GM12878 (cell line): ENCODE data around the gene BCAT1. TPM values are rescaled to one million over a fixed set of nuclear protein-coding genes. Genes with fewer than 3 reads are reported as not detected.
A peak's percentile ranks its signal among the peaks of the same experiment; 100 is the strongest.

Experiments used
- ASH2L ChIP-seq: fragments of 300-600, 200-600 bp; sonication (generic); IDR thresholded peaks from 2 replicates; pipeline ENCODE4 v1.6.1; 2017; ENCODE audit warnings: low read depth, mild to moderate bottlenecking, borderline replicate concordance
- ATF7 ChIP-seq: fragments of 450-650 bp; IDR thresholded peaks from 2 replicates; pipeline ENCODE4 v1.6.1; 2016; ENCODE audit warnings: low read depth, mild to moderate bottlenecking
- CBX3 ChIP-seq: fragments of 200-600 bp; sonication (generic); IDR thresholded peaks from 2 replicates; pipeline ENCODE4 v1.6.1; 2016; ENCODE audit warnings: low read depth, borderline replicate concordance
- CHD1 ChIP-seq: IDR thresholded peaks from 2 replicates; pipeline ENCODE4 v1.6.1; 2012; ENCODE audit warnings: low read depth, low read length, improper control_type of control experiment
- E4F1 ChIP-seq: fragments of 450-650 bp; IDR thresholded peaks from 2 replicates; pipeline ENCODE4 v1.6.1; 2018; ENCODE audit warnings: borderline replicate concordance, mild to moderate bottlenecking; ENCODE audit not compliant: partially characterized antibody
- EED ChIP-seq: sonication (generic); IDR thresholded peaks from 2 replicates; pipeline ENCODE4 v1.6.1; 2016; ENCODE audit warnings: antibody characterized with exemption, low read depth
- ELK1 ChIP-seq: IDR thresholded peaks from 2 replicates; pipeline ENCODE4 v1.6.1; 2012; ENCODE audit warnings: low read depth, low read length, improper control_type of control experiment
- KDM1A ChIP-seq: fragments of 200-600 bp; sonication (generic); IDR thresholded peaks from 2 replicates; pipeline ENCODE4 v1.6.1; 2016; ENCODE audit warnings: borderline replicate concordance
- LARP7 ChIP-seq: fragments of 450-650 bp; IDR thresholded peaks from 2 replicates; pipeline ENCODE4 v1.6.1; 2017; ENCODE audit warnings: mild to moderate bottlenecking
- PAX5 ChIP-seq: IDR thresholded peaks from 2 replicates; pipeline ENCODE4 v1.6.1; 2011; ENCODE audit warnings: low read depth, low read length, borderline replicate concordance
- PBX3 ChIP-seq: IDR thresholded peaks from 2 replicates; pipeline ENCODE4 v1.6.1; 2011; ENCODE audit warnings: mild to moderate bottlenecking, low read depth, low read length, moderate library complexity; ENCODE audit not compliant: insufficient replicate concordance
- RELA ChIP-seq: fragments of 450-650 bp; IDR thresholded peaks from 2 replicates; pipeline ENCODE4 v1.8.0; 2014; ENCODE audit warnings: borderline replicate concordance; ENCODE audit not compliant: partially characterized antibody
- REST ChIP-seq: IDR thresholded peaks from 2 replicates; pipeline ENCODE4 v1.6.1; 2012; ENCODE audit warnings: mild to moderate bottlenecking, low read depth, low read length
- RFX5 ChIP-seq: IDR thresholded peaks from 2 replicates; pipeline ENCODE4 v1.6.1; 2011; ENCODE audit warnings: low read depth, low read length, improper control_type of control experiment
- SIX5 ChIP-seq: IDR thresholded peaks from 2 replicates; pipeline ENCODE4 v1.6.1; 2011; ENCODE audit warnings: mild to moderate bottlenecking, low read depth, low read length, moderate library complexity; ENCODE audit not compliant: severe bottlenecking
- SREBF1 ChIP-seq: IDR thresholded peaks from 2 replicates; pipeline ENCODE4 v1.6.1; 2012; ENCODE audit warnings: mild to moderate bottlenecking, low read length
- SRF ChIP-seq, 2 experiments: IDR thresholded peaks; 2 replicates each; pipeline ENCODE4 v1.6.1; 2011; ENCODE audit warnings: low read depth in 2 of 2, low read length in 2 of 2, mild to moderate bottlenecking in 1 of 2, moderate library complexity in 1 of 2
- ZNF217 ChIP-seq: fragments of 450-650 bp; IDR thresholded peaks from 2 replicates; pipeline ENCODE4 v1.6.1; 2017; ENCODE audit warnings: antibody characterized with exemption, mild to moderate bottlenecking
- ZNF274 ChIP-seq: IDR thresholded peaks from one replicate; pipeline ENCODE4 v1.8.0; 2011; ENCODE audit not compliant: insufficient read length, insufficient read depth
- ZZZ3 ChIP-seq: IDR thresholded peaks from 2 replicates; pipeline ENCODE4 v1.6.1; 2011; ENCODE audit warnings: low read depth; ENCODE audit not compliant: control insufficient read depth, insufficient read length
- polyA plus RNA-seq, 11 experiments: library from polyadenylated mRNA; depleted of rRNA in 4 of 11; unstranded in 6 of 11; stranded (reverse) in 5 of 11; fragments of >200 nt; fragmentation: Nextera tagmentation in 4 of 11; fragmentation: Illumina TruSeq in 1 of 11; extraction: Ambion mirVana in 4 of 11; extraction: Trizol in 1 of 11; gene quantifications; 1 replicate in 1 of 11; 2 replicates in 10 of 11; pipeline versions ENCODE4 v1.2.1 to v1.2.3, GENCODE V29; 2011 to 2016; ENCODE audit warnings: inconsistent platforms in 2 of 11, missing spikeins in 2 of 11, low read depth in 1 of 11
- total RNA-seq, 4 experiments: library from RNA; depleted of rRNA in 3 of 4; stranded (reverse); fragments of >200 nt in 3 of 4; fragmentation: Illumina TruSeq in 1 of 4; extraction: Trizol in 1 of 4; gene quantifications; 2 replicates each; pipeline versions ENCODE4 v1.2.1 to v1.2.3, GENCODE V29; 2013 to 2021
- TF ChIP-seq, protein P1 (sequence below): fragments of 450-650 bp; IDR thresholded peaks from 2 replicates; pipeline ENCODE4 v1.6.1; 2017; ENCODE audit warnings: mild to moderate bottlenecking

Gene BCAT1
- total and polyA plus RNA-seq, 10 of the 15 experiments (the other 5 are each of a cell fraction or from before 2014, with no cell fraction given): 26.2 to 187 (median 81.9) TPM

- TF ChIP-seq ZZZ3 (no peak), ELK1 (no peak), ATF7 (peak; percentile 65), E4F1 (no peak), SRF (IDR thresholded peaks at IDR 0.05; ENCODE audit: low read depth in 2 of 2, low read length in 2 of 2) (no peak), SIX5 (no peak), ASH2L (no peak), RFX5 (no peak), SREBF1 (no peak), KDM1A (no peak), PAX5 (peak; percentile 67; the same call in 1 of the 2 replicates), ZNF217 (peak; percentile 6; the same call in 1 of the 2 replicates), EED (peak; percentile 73; the same call in 1 of the 2 replicates), ZNF274 (no peak), REST (no peak), CHD1 (no peak), RELA (no peak), PBX3 (peak; percentile 59), CBX3 (no peak), LARP7 (no peak)
- TF ChIP-seq, protein P1, sequence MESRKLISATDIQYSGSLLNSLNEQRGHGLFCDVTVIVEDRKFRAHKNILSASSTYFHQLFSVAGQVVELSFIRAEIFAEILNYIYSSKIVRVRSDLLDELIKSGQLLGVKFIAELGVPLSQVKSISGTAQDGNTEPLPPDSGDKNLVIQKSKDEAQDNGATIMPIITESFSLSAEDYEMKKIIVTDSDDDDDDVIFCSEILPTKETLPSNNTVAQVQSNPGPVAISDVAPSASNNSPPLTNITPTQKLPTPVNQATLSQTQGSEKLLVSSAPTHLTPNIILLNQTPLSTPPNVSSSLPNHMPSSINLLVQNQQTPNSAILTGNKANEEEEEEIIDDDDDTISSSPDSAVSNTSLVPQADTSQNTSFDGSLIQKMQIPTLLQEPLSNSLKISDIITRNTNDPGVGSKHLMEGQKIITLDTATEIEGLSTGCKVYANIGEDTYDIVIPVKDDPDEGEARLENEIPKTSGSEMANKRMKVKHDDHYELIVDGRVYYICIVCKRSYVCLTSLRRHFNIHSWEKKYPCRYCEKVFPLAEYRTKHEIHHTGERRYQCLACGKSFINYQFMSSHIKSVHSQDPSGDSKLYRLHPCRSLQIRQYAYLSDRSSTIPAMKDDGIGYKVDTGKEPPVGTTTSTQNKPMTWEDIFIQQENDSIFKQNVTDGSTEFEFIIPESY: no peak
Measured at GRCh38 chr12:24950231-24950834, 1.4 kb upstream of the BCAT1 start (continued).
